Caco-2 (cell line): ENCODE measurements around the gene PLCB1. TPM values are rescaled to one million over a fixed set of nuclear protein-coding genes. Genes with fewer than 3 reads are reported as not detected.

Experiments
- BruUV-seq: library from RNA; stranded (reverse); fragments of 400-500 nt; replicated peaks from 2 replicates; lab custom pipeline; 2021; lab: Mats Ljungman, UMichigan
- CTCF ChIA-PET: fragments of 300-600 bp; sonication (Branson Sonifier 250); formaldehyde crosslinking; loops from one replicate; lab custom pipeline; 2022; ENCODE audit warnings: antibody characterized with exemption; lab: Charles Lee
- POLR2A ChIA-PET: fragments of 300-600 bp; sonication (Branson Sonifier 250); formaldehyde crosslinking; loops from one replicate; lab custom pipeline; 2022; ENCODE audit warnings: antibody characterized with exemption; lab: Charles Lee
- DNase-seq, 2 experiments: peaks; one replicate each; pipeline versions ENCODE4 v3.0.0 to v3.0.0-alpha.2; 2020 to 2022
- H3K27me3 ChIP-seq: replicated peaks from 2 replicates; pipeline ENCODE4 v1.6.0; 2011; ENCODE audit warnings: low read length; ENCODE audit not compliant: control insufficient read depth, insufficient read depth
- H3K36me3 ChIP-seq: 2 replicates; pipeline ENCODE4 v1.5.1; 2011; ENCODE audit warnings: low read length; ENCODE audit not compliant: control insufficient read depth, insufficient read depth
- H3K4me1 ChIP-seq: fragments of 250-450 bp; sonication (Bioruptor Pico); 2 replicates; pipeline ENCODE4 v1.5.1; 2020; ENCODE audit warnings: mild to moderate bottlenecking
- H3K4me3 ChIP-seq: 2 replicates; pipeline ENCODE4 v1.5.1; 2011; ENCODE audit warnings: low read depth, mild to moderate bottlenecking, control low read depth, low read length
- H3K9me3 ChIP-seq: fragments of 250-450 bp; sonication (Bioruptor Pico); 2 replicates; pipeline ENCODE4 v1.5.1; 2020; ENCODE audit warnings: mild to moderate bottlenecking, moderate library complexity
- H3K27ac Mint-ChIP-seq: one replicate; pipeline ENCODE4 v1.8.0; 2022; ENCODE audit warnings: mixed read lengths; ENCODE audit not compliant: unreplicated experiment
- H3K27me3 Mint-ChIP-seq: one replicate; pipeline ENCODE4 v1.8.0; 2022; ENCODE audit warnings: mixed read lengths; ENCODE audit not compliant: insufficient read depth, unreplicated experiment
- H3K36me3 Mint-ChIP-seq: one replicate; pipeline ENCODE4 v1.8.0; 2022; ENCODE audit warnings: mild to moderate bottlenecking, mixed read lengths; ENCODE audit not compliant: insufficient read depth, unreplicated experiment
- H3K4me1 Mint-ChIP-seq: one replicate; pipeline ENCODE4 v1.8.0; 2022; ENCODE audit warnings: low read depth, mixed read lengths; ENCODE audit not compliant: unreplicated experiment
- H3K4me3 Mint-ChIP-seq: one replicate; pipeline ENCODE4 v1.8.0; 2022; ENCODE audit warnings: mild to moderate bottlenecking, moderate library complexity, mixed read lengths; ENCODE audit not compliant: unreplicated experiment
- H3K9me3 Mint-ChIP-seq: one replicate; pipeline ENCODE4 v1.8.0; 2022; ENCODE audit warnings: mixed read lengths; ENCODE audit not compliant: unreplicated experiment
- CTCF ChIP-seq, 2 experiments: fragments of 200-600 bp in 1 of 2; IDR thresholded peaks; 1 replicate in 1 of 2; 2 replicates in 1 of 2; pipeline versions ENCODE4 v1.5.1 to v1.8.0; 2011 to 2022; ENCODE audit warnings: antibody characterized with exemption in 1 of 2, control low read depth in 1 of 2, inconsistent platforms in 1 of 2, low read depth in 1 of 2, low read length in 1 of 2, mild to moderate bottlenecking in 1 of 2, moderate library complexity in 1 of 2; ENCODE audit not compliant: insufficient read depth in 1 of 2, severe bottlenecking in 1 of 2, unreplicated experiment in 1 of 2
- intact Hi-C: fragments of 100-400 bp; cut with micrococcal nuclease; formaldehyde crosslinking; loops from one replicate; pipeline ENCODE4 v1.10.0; 2022; ENCODE audit not compliant: unreplicated experiment
- total RNA-seq: library from RNA; stranded (reverse); gene quantifications from 2 replicates; pipeline ENCODE4 v1.2.3, GENCODE V29; 2022

Gene PLCB1
- total RNA-seq, 1 experiment from 2014 or later = 105 TPM

- DNase-seq = no peak
- Mint-ChIP-seq H3K36me3 (no peaks in the 10 kb centered on the region), H3K4me1 (no peaks in the 10 kb centered on the region), H3K27me3 (no peaks in the 10 kb centered on the region), H3K27ac (no peak overlapping the region), H3K9me3 (no peaks in the 10 kb centered on the region), H3K4me3 (no peak overlapping the region)
- Histone ChIP-seq H3K27me3 (no peaks in the 10 kb centered on the region), H3K4me3 (no peak overlapping the region), H3K36me3 (no peaks in the 10 kb centered on the region), H3K4me1 (peaks cover 17% of the 10 kb centered on the region), H3K9me3 (no peaks in the 10 kb centered on the region)
- intact Hi-C loops = no loop called here
- CTCF ChIA-PET = no interaction called here
- BruUV-seq = no TSS peak
- POLR2A ChIA-PET = no interaction called here
- no peak for TF ChIP-seq CTCF (IDR thresholded peaks at IDR 0.05; ENCODE audit: insufficient read depth in 1 of 2, low read depth in 1 of 2, low read length in 1 of 2, severe bottlenecking in 1 of 2, unreplicated experiment in 1 of 2)
Observed at GRCh38 chr20:8362457-8362856, 230.4 kb downstream of the PLCB1 start.

GRCh38 chr20:8363970-8364733 is 232.1 kb downstream of the PLCB1 start:
- no peaks in the 10 kb centered on the region for H3K9me3 Mint-ChIP-seq
- no TSS peak for BruUV-seq
- TF ChIP-seq CTCF (IDR thresholded peaks at IDR 0.05; ENCODE audit: insufficient read depth in 1 of 2, low read depth in 1 of 2, low read length in 1 of 2, severe bottlenecking in 1 of 2, unreplicated experiment in 1 of 2) = no peak
- Histone ChIP-seq H3K4me1 (peaks cover 17% of the 10 kb centered on the region), H3K36me3 (no peaks in the 10 kb centered on the region), H3K27me3 (no peaks in the 10 kb centered on the region), H3K4me3 (no peak overlapping the region), H3K9me3 (no peaks in the 10 kb centered on the region)
- H3K4me1 Mint-ChIP-seq = no peaks in the 10 kb centered on the region
- no peak overlapping the region for H3K4me3 Mint-ChIP-seq
- H3K27me3 Mint-ChIP-seq = no peaks in the 10 kb centered on the region
- H3K27ac Mint-ChIP-seq = no peak overlapping the region
- intact Hi-C loops = no loop called here
- ChIA-PET POLR2A (no interaction called here), CTCF (no interaction called here)
- no peaks in the 10 kb centered on the region for H3K36me3 Mint-ChIP-seq
- DNase-seq = no peak

GRCh38 chr20:8364734-8365078 is 232.6 kb downstream of the PLCB1 start:
- Mint-ChIP-seq H3K9me3 (no peaks in the 10 kb centered on the region), H3K4me1 (no peaks in the 10 kb centered on the region), H3K27me3 (no peaks in the 10 kb centered on the region), H3K36me3 (no peaks in the 10 kb centered on the region), H3K27ac (no peak overlapping the region), H3K4me3 (no peak overlapping the region)
- H3K36me3 ChIP-seq = no peaks in the 10 kb centered on the region
- no TSS peak for BruUV-seq
- CTCF ChIA-PET = no interaction called here
- TF ChIP-seq CTCF (IDR thresholded peaks at IDR 0.05; ENCODE audit: insufficient read depth in 1 of 2, low read depth in 1 of 2, low read length in 1 of 2, severe bottlenecking in 1 of 2, unreplicated experiment in 1 of 2) = no peak
- H3K27me3 ChIP-seq = no peaks in the 10 kb centered on the region
- H3K4me3 ChIP-seq = no peak overlapping the region
- DNase-seq = no peak
- no peaks in the 10 kb centered on the region for H3K9me3 ChIP-seq
- peaks cover 17% of the 10 kb centered on the region for H3K4me1 ChIP-seq
- intact Hi-C loops = no loop called here
- POLR2A ChIA-PET = no interaction called here
